Measurements from ENCODE around the gene CLTA. TPM values are rescaled to one million over a fixed set of nuclear protein-coding genes. Genes with fewer than 3 reads are reported as not detected.
"Not testable (repeated sequence)": the region's sequence is repeated elsewhere in the genome, so short reads cannot be mapped to it uniquely, and the experiment has no call there.

CLTA gene
- total RNA-seq, 4 donors from 2014 or later: 128 to 148 (median 130) TPM

DNA sequence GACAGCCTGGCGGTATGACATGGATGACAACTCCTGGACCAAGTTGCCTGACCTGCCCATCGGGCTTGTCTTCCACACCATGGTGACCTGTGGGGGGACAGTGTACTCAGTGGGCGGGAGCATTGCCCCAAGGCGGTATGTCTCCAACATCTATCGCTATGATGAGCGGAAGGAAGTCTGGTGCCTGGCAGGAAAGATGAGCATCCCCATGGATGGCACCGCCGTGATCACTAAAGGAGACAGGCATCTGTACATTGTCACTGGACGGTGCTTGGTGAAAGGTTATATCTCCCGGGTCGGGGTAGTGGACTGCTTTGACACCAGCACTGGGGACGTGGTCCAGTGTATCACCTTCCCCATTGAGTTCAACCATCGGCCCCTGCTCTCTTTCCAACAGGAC, 20.2 kb upstream of the CLTA start:
- no peaks in the 10 kb centered on the region for H3K27me3 ChIP-seq
- DNase-seq (ENCODE audit: low spot score in 2 of 2): no peak
- H3K27ac ChIP-seq: no peak overlapping the region
- TF ChIP-seq POLR2A (IDR thresholded peaks at IDR 0.05) (no peak), POLR2AphosphoS5 (IDR thresholded peaks at IDR 0.05) (no peak), EP300 (IDR thresholded peaks at IDR 0.05) (no peak)
- TF ChIP-seq, protein P1, sequence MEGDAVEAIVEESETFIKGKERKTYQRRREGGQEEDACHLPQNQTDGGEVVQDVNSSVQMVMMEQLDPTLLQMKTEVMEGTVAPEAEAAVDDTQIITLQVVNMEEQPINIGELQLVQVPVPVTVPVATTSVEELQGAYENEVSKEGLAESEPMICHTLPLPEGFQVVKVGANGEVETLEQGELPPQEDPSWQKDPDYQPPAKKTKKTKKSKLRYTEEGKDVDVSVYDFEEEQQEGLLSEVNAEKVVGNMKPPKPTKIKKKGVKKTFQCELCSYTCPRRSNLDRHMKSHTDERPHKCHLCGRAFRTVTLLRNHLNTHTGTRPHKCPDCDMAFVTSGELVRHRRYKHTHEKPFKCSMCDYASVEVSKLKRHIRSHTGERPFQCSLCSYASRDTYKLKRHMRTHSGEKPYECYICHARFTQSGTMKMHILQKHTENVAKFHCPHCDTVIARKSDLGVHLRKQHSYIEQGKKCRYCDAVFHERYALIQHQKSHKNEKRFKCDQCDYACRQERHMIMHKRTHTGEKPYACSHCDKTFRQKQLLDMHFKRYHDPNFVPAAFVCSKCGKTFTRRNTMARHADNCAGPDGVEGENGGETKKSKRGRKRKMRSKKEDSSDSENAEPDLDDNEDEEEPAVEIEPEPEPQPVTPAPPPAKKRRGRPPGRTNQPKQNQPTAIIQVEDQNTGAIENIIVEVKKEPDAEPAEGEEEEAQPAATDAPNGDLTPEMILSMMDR (IDR thresholded peaks at IDR 0.05): no peak
- 95% methylated on average over 12 of the region's 13 CpGs for WGBS
- H3K4me3 ChIP-seq: no peak overlapping the region
- H3K36me3 ChIP-seq: no peaks in the 10 kb centered on the region
- H3K9me3 ChIP-seq: no peaks in the 10 kb centered on the region
- H3K4me1 ChIP-seq: peaks cover 13% of the 10 kb centered on the region

DNA sequence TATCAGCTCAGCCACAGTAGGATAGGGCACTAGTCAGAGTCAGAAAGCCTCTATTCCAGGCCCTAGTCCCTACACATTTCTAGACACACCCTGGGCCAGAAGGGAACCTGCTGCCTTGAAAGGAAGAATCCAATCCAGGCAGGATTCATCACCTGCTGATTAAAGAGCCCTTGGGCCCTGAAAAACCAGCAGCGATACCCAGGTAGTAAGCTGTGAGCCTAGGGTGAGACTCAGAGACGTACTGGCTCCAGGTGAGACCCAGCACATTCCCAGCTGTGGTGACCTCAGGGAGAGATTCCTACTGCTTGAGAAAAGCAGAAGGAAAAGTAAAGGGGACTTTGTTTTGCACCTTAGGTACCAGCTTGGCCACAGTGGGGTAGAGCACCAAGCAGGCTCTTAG, 16.9 kb upstream of the CLTA start:
- no peak for DNase-seq (ENCODE audit: low spot score in 2 of 2)
- 95% methylated on average over 2 of the region's 2 CpGs for WGBS

DNA sequence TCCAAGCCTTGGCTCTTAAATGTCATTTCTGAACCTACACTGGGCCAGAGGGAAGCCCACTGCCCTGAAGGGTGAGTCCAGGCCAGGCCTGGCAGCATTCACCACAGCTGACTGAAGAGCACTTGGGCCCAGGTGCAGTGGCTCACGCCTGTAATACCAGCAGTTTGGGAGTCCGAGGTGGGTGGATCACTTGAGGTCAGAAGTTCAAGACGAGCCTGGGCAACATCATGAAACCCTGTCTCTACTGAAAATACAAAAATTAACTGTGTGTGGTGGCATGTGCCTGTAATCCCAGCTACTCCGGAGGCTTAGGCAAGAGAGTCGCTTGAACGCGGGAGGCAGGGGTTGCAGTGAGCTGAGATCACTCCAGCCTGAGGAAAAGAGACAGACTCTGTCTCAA, 16.4 kb upstream of the CLTA start:
- H3K4me3 ChIP-seq: no peak overlapping the region
- H3K27ac ChIP-seq: no peak overlapping the region
- H3K27me3 ChIP-seq: no peaks in the 10 kb centered on the region
- H3K4me1 ChIP-seq: no peaks in the 10 kb centered on the region
- H3K36me3 ChIP-seq: no peaks in the 10 kb centered on the region
- no peak for DNase-seq (ENCODE audit: low spot score in 2 of 2)
- no peaks in the 10 kb centered on the region for H3K9me3 ChIP-seq
- TF ChIP-seq POLR2AphosphoS5 (IDR thresholded peaks at IDR 0.05): no peak
- TF ChIP-seq EP300 (IDR thresholded peaks at IDR 0.05): no peak
- TF ChIP-seq POLR2A (IDR thresholded peaks at IDR 0.05): no peak
- TF ChIP-seq, protein P1 (IDR thresholded peaks at IDR 0.05): no peak
- WGBS: 82% methylated on average over 7 of the region's 7 CpGs

More for the DNA sequence above, 16.9 kb upstream of the CLTA start:
- no peaks in the 10 kb centered on the region for H3K4me1 ChIP-seq
- no peak overlapping the region for H3K4me3 ChIP-seq
- H3K36me3 ChIP-seq: no peaks in the 10 kb centered on the region
- H3K27me3 ChIP-seq: no peaks in the 10 kb centered on the region
- H3K9me3 ChIP-seq: no peaks in the 10 kb centered on the region
- H3K27ac ChIP-seq: no peak overlapping the region
- TF ChIP-seq POLR2AphosphoS5 (IDR thresholded peaks at IDR 0.05) (no peak), EP300 (IDR thresholded peaks at IDR 0.05) (no peak)

DNA sequence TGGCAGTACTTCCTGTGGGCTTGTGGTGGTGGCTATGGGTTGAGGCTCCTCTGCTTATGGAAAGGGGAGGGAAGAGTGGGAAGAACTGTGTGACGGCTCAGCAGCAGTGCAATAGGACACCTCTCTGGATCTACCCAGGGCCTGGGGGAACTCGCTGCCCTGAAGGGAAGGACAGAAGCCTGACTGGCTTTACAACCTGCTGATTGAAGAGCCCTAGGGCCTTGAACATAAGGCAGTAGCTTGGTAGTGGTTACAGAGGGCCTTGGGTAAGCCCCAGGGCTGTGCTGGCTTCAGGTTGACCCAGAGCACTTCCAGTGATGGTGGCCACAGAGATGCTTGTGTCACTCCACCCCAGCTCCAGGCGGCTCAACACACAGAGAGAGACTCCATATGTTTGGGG, 16.0 kb upstream of the CLTA start:
- DNase-seq (ENCODE audit: low spot score in 2 of 2): no peak
- Histone ChIP-seq H3K27me3 (no peaks in the 10 kb centered on the region), H3K27ac (no peak overlapping the region), H3K36me3 (no peaks in the 10 kb centered on the region), H3K9me3 (no peaks in the 10 kb centered on the region), H3K4me1 (no peaks in the 10 kb centered on the region), H3K4me3 (no peak overlapping the region)
- 91% methylated on average over 3 of the region's 3 CpGs for WGBS
- TF ChIP-seq EP300 (IDR thresholded peaks at IDR 0.05): no peak
- TF ChIP-seq POLR2A (IDR thresholded peaks at IDR 0.05): no peak
- TF ChIP-seq, protein P1 (IDR thresholded peaks at IDR 0.05): no peak
- no peak for TF ChIP-seq POLR2AphosphoS5 (IDR thresholded peaks at IDR 0.05)

DNA sequence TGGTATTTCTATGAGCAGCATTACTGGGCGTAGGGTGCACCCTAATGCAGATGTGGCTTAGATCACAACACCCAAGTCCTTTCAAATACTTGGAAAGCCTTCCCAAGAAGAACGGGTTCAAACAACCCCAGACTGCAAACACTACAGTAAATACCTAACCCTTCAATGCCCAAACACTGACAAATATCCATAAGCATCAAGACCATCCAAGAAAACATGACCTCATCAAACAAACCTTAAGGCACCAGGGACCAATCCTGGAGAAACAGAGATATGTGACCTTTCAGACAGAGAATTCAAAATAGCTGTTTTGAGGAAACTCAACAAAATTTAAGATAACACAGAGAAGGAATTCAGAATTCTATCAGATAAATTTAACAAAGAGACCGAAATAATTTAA, 15.5 kb upstream of the CLTA start:
- H3K4me3 ChIP-seq; H3K27ac ChIP-seq; H3K4me1 ChIP-seq; H3K27me3 ChIP-seq; H3K36me3 ChIP-seq; DNase-seq (ENCODE audit: low spot score in 2 of 2); H3K9me3 ChIP-seq: not testable (repeated sequence)
- 92% methylated on average over 3 of the region's 3 CpGs for WGBS

DNA sequence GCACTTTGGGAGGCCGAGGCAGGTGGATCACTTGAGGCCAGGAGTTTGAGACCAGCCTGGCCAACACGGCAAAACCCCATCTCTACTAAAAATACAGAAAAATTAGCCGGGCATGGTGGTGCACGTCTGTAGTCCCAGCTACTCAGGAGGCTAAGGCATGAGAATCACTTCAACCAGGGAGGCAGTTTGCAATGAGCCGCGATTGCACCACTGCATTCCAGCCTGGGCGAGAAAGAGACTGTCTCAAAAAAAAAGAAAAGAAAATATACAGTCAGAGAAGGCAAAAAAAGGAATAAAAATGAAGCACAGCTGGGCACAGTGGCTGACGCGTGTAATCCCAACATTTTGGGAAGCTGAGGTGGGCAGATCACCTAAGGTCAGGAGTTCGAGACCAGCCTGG, 14.2 kb upstream of the CLTA start:
- H3K4me1 ChIP-seq; H3K9me3 ChIP-seq; H3K27ac ChIP-seq; H3K36me3 ChIP-seq; H3K4me3 ChIP-seq; H3K27me3 ChIP-seq; DNase-seq (ENCODE audit: low spot score in 2 of 2): not testable (repeated sequence)
- 95% methylated on average over 10 of the region's 10 CpGs for WGBS

DNA sequence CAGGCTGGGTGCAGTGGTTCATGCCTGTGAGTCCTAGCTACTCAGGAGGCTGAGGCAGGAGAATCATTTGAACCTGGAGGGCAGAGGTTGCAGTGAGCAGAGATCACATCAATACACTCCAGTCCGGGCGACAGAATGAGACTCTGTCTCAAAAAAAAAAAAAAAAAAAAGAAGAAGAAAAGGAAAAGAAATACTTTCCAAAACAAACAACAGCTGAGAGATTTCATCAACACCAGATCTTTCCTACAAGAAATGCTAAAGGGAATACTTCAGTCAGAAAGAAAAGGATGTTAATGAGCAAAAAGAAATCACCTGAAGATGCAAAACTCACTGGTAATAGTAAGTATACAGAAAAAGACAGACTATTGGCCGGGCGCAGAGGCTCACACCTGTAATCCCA, 13.2 kb upstream of the CLTA start:
- TF ChIP-seq EP300 (IDR thresholded peaks at IDR 0.05) (no peak), POLR2A (IDR thresholded peaks at IDR 0.05) (no peak), POLR2AphosphoS5 (IDR thresholded peaks at IDR 0.05) (no peak)
- TF ChIP-seq, protein P1 (IDR thresholded peaks at IDR 0.05): no peak
- WGBS: 79% methylated on average over 4 of the region's 4 CpGs
- no peaks in the 10 kb centered on the region for H3K27me3 ChIP-seq

DNA sequence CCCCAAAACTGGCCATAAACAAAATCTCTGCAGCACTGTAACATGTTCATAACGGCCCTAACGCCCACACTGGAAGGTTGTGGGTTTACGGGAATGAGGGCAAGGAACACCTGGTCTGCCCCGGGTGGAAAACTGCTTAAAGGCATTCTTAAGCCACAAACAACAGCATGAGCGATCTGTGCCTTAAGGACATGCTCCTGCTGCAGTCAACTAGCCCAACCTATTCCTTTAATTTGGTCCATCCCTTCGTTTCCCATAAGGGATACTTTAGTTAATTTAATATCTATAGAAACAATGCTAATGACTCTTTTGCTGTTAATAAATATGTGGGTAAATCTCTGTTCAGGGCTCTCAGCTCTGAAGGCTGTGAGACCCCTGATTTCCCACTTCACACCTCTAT, 10.5 kb upstream of the CLTA start:
- H3K4me1 ChIP-seq; H3K36me3 ChIP-seq; H3K27me3 ChIP-seq; DNase-seq (ENCODE audit: low spot score in 2 of 2); H3K9me3 ChIP-seq; H3K4me3 ChIP-seq; H3K27ac ChIP-seq: not testable (repeated sequence)
- 81% methylated on average over 6 of the region's 6 CpGs for WGBS

More for the DNA sequence above, 13.2 kb upstream of the CLTA start:
- Histone ChIP-seq H3K4me1 (no peaks in the 10 kb centered on the region), H3K27ac (no peak overlapping the region), H3K36me3 (no peaks in the 10 kb centered on the region), H3K4me3 (no peak overlapping the region), H3K9me3 (no peaks in the 10 kb centered on the region)
- no peak for DNase-seq (ENCODE audit: low spot score in 2 of 2)
